Adrenal gland (tissue), 12 donors: Measurements from ENCODE around the gene PDLIM7. TPM values are rescaled to one million over a fixed set of nuclear protein-coding genes. Genes with fewer than 3 reads are reported as not detected.
A peak's percentile ranks its signal among the peaks of the same experiment; 100 is the strongest.

Source experiments
- DNase-seq, 7 donors: peaks; one replicate each; pipeline ENCODE4 v3.0.0-alpha.2; 2019 to 2020
- H3K27ac ChIP-seq, 5 donors: fragments of 200-600 bp; sonication (generic) in 4 of 5; 1 replicate in 3 of 5; 2 replicates in 2 of 5; pipeline versions ENCODE4 v1.5.1 to v1.8.0; 2016 to 2020; ENCODE audit warnings: mild to moderate bottlenecking in 1 of 5
- H3K27me3 ChIP-seq: fragments of 200-600 bp; 2 replicates; pipeline ENCODE4 v1.8.0; 2021
- H3K36me3 ChIP-seq, 2 donors: fragments of 200-600 bp; replicated peaks in 1 of 2; 1 replicate in 1 of 2; 2 replicates in 1 of 2; pipeline versions ENCODE4 v1.5.1 to v1.8.0; 2018 to 2022
- H3K4me1 ChIP-seq, 2 donors: fragments of 200-600 bp; replicated peaks in 1 of 2; 1 replicate in 1 of 2; 2 replicates in 1 of 2; pipeline versions ENCODE4 v1.5.1 to v1.8.0; 2018 to 2021
- H3K4me3 ChIP-seq, 4 donors: fragments of 200-600 bp; sonication (generic) in 3 of 4; one replicate each; pipeline ENCODE4 v1.5.1; 2016 to 2018
- H3K9me3 ChIP-seq, 3 donors: fragments of 200-600 bp; sonication (generic) in 1 of 3; replicated peaks in 1 of 3; 1 replicate in 2 of 3; 2 replicates in 1 of 3; pipeline versions ENCODE4 v1.5.1 to v1.8.0; 2016 to 2021
- CTCF ChIP-seq, 6 experiments: fragments of 450-650 bp in 4 of 6; fragments of 200-600 bp in 2 of 6; sonication (generic) in 1 of 6; IDR thresholded peaks; 1 replicate in 5 of 6; 2 replicates in 1 of 6; pipeline versions ENCODE4 v1.5.1 to v1.8.0; 2016 to 2021; ENCODE audit warnings: antibody characterized with exemption in 6 of 6, mild to moderate bottlenecking in 2 of 6, moderate library complexity in 1 of 6
- POLR2A ChIP-seq, 2 donors: fragments of 450-650 bp; IDR thresholded peaks; one replicate each; pipeline ENCODE4 v1.6.1; 2017; ENCODE audit warnings: antibody characterized with exemption in 2 of 2, mild to moderate bottlenecking in 2 of 2, moderate library complexity in 1 of 2
- WGBS, 4 donors: extraction: QIAGEN DNeasy Blood & Tissue Kit in 2 of 4; methylation state at CpG; one replicate each; pipeline versions ENCODE4 v1.1.5 to v1.1.7; 2013 to 2017; 5-methylcytosine and 5-hydroxymethylcytosine counted together
- intact Hi-C, 2 donors: fragments of 100-400 bp; cut with DNase I; formaldehyde crosslinking; loops; one replicate each; pipeline versions ENCODE4 v1.14.1 to v1.15.0; 2022 to 2023
- polyA plus RNA-seq, 3 donors: library from polyadenylated mRNA; stranded (reverse); fragments of 200-250 nt in 2 of 3; fragments of 350-450 nt in 1 of 3; fragmentation: Illumina TruSeq in 1 of 3; extraction: RNeasy Lipid Tissue Mini Kit (QIAGEN cat#74804) in 1 of 3; gene quantifications; one replicate each; pipeline ENCODE4 v1.2.3, GENCODE V29; 2013 to 2014
- total RNA-seq, 9 donors: library from RNA; depleted of rRNA in 4 of 9; stranded (reverse); fragments of >200 nt in 4 of 9; fragments of 120-200 nt in 1 of 9; fragmentation: NEBNext Ultra II Directional in 1 of 9; extraction: Animal tissue kit (Norgen Biotek cat#: 25700) in 1 of 9; gene quantifications; one replicate each; pipeline versions ENCODE4 v1.1.0 to v1.2.4, GENCODE V29; 2013 to 2023
- donor health status: healthy with polysubstance abuse.
- donor health status: Bipolar disorder and iron deficiency.
- donor health status: DM: yes; HTN: yes; CAD: no.
- donor health status: DM: no; HTN: no; CAD: no.
- donor health status: DM: no; HTN: no; CAD: no.
- donor health status: DM: yes; HTN: yes; CAD: no.

PDLIM7 gene
- total and polyA plus RNA-seq, 12 donors = 6.5 to 246 (median 38.9) TPM

- H3K9me3 ChIP-seq = no peaks in the 10 kb centered on the region
- H3K27ac ChIP-seq = peak within 1 kb of the TSS in 3 of 5 donors; percentile 33 to 79 (median 71)
- intact Hi-C loops = no loop called here
- H3K4me3 ChIP-seq = peak within 1 kb of the TSS in 3 of 4 donors; percentile 7 to 77 (median 13)
- peaks cover 18 to 20% of the 10 kb centered on the region in 2 donors for H3K4me1 ChIP-seq
- 1 to 2% (median 1%) methylated on average over 9 to 89 of the region's 89 CpGs for WGBS, 4 donors
- TF ChIP-seq CTCF (IDR thresholded peaks at IDR 0.05) (peak in 2 of 6 experiments; percentile 4 to 8), POLR2A (IDR thresholded peaks at IDR 0.05) (no peak)
- peaks cover 0 to 6% of the 10 kb centered on the region in 2 donors for H3K36me3 ChIP-seq
- peak; percentile 50 to 76 (median 62) for DNase-seq
- no peaks in the 10 kb centered on the region for H3K27me3 ChIP-seq
These were observed 51.0 kb downstream of the PDLIM7 start, which contains the start of gene PRR7 for GRCh38 chr5:177446200-177447065. Gene PRR7 (plus strand): TSS chr5:177446814. CDS start chr5:177455068, 8,254 bp downstream.

GRCh38 chr5:177445917-177446199, 51.5 kb downstream of the PDLIM7 start:
- no peak overlapping the region for H3K27ac ChIP-seq
- intact Hi-C loops = no loop called here
- no peak overlapping the region for H3K4me3 ChIP-seq
- no peaks in the 10 kb centered on the region for H3K27me3 ChIP-seq
- no peak for TF ChIP-seq POLR2A (IDR thresholded peaks at IDR 0.05)
- no peak for TF ChIP-seq CTCF (IDR thresholded peaks at IDR 0.05)
- DNase-seq = no peak
- WGBS, 4 donors = 23 to 37% (median 28%) methylated on average over 6 to 8 of the region's 8 CpGs
- peaks cover 0 to 12% of the 10 kb centered on the region in 2 donors for H3K36me3 ChIP-seq
- no peaks in the 10 kb centered on the region for H3K9me3 ChIP-seq
- H3K4me1 ChIP-seq = peaks cover 18 to 20% of the 10 kb centered on the region in 2 donors

- peaks cover 18 to 20% of the 10 kb centered on the region in 2 donors for H3K4me1 ChIP-seq
- no peaks in the 10 kb centered on the region for H3K9me3 ChIP-seq
- DNase-seq = no peak
- H3K4me3 ChIP-seq = no peak overlapping the region
- no peak overlapping the region for H3K27ac ChIP-seq
- no peaks in the 10 kb centered on the region for H3K27me3 ChIP-seq
- WGBS, 4 donors = 69 to 76% (median 73%) methylated on average over 8 to 10 of the region's 10 CpGs
- TF ChIP-seq CTCF (IDR thresholded peaks at IDR 0.05) (no peak), POLR2A (IDR thresholded peaks at IDR 0.05) (no peak)
- intact Hi-C loops = no loop called here
- peaks cover 0 to 12% of the 10 kb centered on the region in 2 donors for H3K36me3 ChIP-seq
These were observed 52.1 kb downstream of the PDLIM7 start for GRCh38 chr5:177445052-177445916.
